Muscle layer of duodenum (tissue), 2 donors: Measurements from ENCODE around the gene RGL3.
"Not testable (repeated sequence)": the region's sequence is repeated elsewhere in the genome, so short reads cannot be mapped to it uniquely, and the experiment has no call there.

Source experiments
- H3K27ac ChIP-seq: one replicate; pipeline ENCODE4 v1.7.0; 2013; ENCODE audit warnings: mild to moderate bottlenecking, low read length
- H3K27me3 ChIP-seq: one replicate; pipeline ENCODE4 v1.7.0; 2013; ENCODE audit warnings: low read depth, mild to moderate bottlenecking, control low read depth, low read length
- H3K36me3 ChIP-seq, 2 donors: one replicate each; pipeline ENCODE4 v1.7.0; 2013; ENCODE audit warnings: low read length in 2 of 2, control low read depth in 1 of 2, mild to moderate bottlenecking in 1 of 2; ENCODE audit not compliant: insufficient read depth in 2 of 2, control insufficient read depth in 1 of 2
- H3K4me1 ChIP-seq, 2 donors: one replicate each; pipeline ENCODE4 v1.7.0; 2013; ENCODE audit warnings: low read length in 2 of 2, mild to moderate bottlenecking in 2 of 2, control low read depth in 1 of 2, moderate library complexity in 1 of 2; ENCODE audit not compliant: insufficient read depth in 2 of 2, control insufficient read depth in 1 of 2
- H3K4me3 ChIP-seq, 2 donors: one replicate each; pipeline ENCODE4 v1.7.0; 2013; ENCODE audit warnings: low read length in 2 of 2, low read depth in 1 of 2, mild to moderate bottlenecking in 1 of 2
- H3K9me3 ChIP-seq, 2 donors: one replicate each; pipeline ENCODE4 v1.7.0; 2013; ENCODE audit warnings: low read length in 2 of 2, control low read depth in 1 of 2, mild to moderate bottlenecking in 1 of 2; ENCODE audit not compliant: control insufficient read depth in 1 of 2
- donor health status: healthy.

RGL3 gene, protein sequence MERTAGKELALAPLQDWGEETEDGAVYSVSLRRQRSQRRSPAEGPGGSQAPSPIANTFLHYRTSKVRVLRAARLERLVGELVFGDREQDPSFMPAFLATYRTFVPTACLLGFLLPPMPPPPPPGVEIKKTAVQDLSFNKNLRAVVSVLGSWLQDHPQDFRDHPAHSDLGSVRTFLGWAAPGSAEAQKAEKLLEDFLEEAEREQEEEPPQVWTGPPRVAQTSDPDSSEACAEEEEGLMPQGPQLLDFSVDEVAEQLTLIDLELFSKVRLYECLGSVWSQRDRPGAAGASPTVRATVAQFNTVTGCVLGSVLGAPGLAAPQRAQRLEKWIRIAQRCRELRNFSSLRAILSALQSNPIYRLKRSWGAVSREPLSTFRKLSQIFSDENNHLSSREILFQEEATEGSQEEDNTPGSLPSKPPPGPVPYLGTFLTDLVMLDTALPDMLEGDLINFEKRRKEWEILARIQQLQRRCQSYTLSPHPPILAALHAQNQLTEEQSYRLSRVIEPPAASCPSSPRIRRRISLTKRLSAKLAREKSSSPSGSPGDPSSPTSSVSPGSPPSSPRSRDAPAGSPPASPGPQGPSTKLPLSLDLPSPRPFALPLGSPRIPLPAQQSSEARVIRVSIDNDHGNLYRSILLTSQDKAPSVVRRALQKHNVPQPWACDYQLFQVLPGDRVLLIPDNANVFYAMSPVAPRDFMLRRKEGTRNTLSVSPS

DNA sequence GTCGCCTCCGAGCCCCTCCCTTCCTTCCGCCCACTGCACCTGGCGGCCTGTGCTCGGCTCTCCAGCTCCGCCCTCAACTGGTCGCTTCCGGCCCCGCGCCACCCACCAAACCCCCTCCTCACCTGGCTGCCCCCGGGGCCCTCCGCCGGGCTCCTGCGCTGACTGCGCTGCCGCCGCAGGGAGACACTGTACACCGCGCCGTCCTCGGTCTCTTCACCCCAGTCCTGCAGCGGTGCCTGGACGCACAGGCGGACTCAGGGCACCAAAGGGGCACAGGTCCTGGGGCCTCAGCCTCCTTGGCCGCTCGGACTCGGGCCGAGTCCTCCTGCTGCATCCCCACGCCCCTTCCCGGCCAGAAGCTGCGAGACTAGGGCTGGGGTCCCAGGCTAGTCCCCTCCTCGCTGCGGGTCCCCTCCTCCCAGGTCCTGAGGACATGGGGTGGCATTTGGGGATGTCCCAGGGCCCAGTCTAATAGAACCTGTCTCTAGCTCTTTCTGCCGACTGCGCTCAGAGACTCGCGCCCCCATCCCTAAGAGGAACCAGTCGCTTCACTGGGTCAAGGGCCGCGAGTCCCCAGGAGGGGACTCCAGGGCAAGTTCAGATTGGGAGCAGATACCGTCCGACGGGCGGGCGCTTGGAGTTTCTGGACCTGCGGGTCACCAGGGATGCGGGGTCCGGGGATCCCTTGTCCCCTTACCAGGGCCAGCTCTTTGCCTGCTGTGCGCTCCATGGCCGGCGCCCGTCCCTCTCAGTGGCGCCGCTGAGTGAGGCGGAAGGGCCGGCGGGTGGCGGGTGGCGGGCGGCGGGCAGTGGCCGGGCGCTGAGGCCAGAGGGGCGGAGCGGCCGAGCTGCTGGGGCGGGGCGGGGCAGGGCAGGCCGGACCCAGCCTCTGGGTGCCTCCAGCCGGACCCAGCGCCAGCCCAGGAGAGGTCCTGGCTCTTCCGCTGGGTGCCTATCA is at the start of gene RGL3:
Gene RGL3 (minus strand): TSS at position 766 of the 958 bp plus-strand sequence. CDS start 36 bp downstream, at position 730.
- peak within 1 kb of the TSS; percentile 33 to 51 for H3K4me3 ChIP-seq
- H3K4me1 ChIP-seq, result peaks cover 0 to 38% of the 10 kb centered on the region in 2 donors
- no peak within 1 kb of the TSS for H3K27ac ChIP-seq
- H3K27me3 ChIP-seq, result peaks cover 38% of the 10 kb centered on the region
- H3K9me3 ChIP-seq, result no peaks in the 10 kb centered on the region
- no peaks in the 10 kb centered on the region for H3K36me3 ChIP-seq

DNA sequence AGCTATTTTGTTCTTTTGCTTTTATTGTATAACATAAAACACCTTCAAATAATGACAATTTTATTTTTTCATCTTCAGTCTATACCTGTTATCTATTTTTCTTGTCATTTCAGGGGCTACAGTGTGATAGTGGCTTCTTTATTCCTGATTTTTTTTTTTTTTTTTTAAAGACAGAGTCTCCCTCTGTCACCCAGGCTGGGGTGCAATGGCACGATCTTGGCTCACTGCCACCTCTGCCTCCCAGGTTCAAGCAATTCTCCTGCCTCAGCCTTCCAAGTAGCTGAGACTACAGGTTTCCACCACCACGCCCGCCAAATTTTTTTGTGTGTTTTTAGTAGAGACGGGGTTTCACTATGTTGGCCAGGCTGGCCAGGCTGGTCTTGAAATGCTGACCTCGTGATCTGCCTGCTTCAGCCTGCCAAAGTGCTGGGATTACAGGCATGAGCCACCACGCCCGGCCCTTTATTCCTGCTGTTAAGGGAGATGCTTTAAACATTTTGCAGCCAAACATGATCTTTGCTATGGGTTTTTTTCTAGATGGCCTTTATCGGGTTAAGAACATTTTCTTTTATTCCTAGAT is 49.2 kb upstream of the RGL3 start:
- not testable (repeated sequence) for H3K36me3 ChIP-seq, H3K4me1 ChIP-seq

GRCh38 chr19:11465600-11465999 is 46.5 kb upstream of the RGL3 start:
- H3K27ac ChIP-seq, result no peak overlapping the region
- H3K9me3 ChIP-seq, result no peaks in the 10 kb centered on the region
- H3K27me3 ChIP-seq, result no peaks in the 10 kb centered on the region
- no peaks in the 10 kb centered on the region for H3K4me1 ChIP-seq
- no peak overlapping the region for H3K4me3 ChIP-seq
- no peaks in the 10 kb centered on the region for H3K36me3 ChIP-seq

More for the DNA sequence above, 49.2 kb upstream of the RGL3 start:
- H3K27ac ChIP-seq, H3K27me3 ChIP-seq, H3K4me3 ChIP-seq, H3K9me3 ChIP-seq: not testable (repeated sequence)

DNA sequence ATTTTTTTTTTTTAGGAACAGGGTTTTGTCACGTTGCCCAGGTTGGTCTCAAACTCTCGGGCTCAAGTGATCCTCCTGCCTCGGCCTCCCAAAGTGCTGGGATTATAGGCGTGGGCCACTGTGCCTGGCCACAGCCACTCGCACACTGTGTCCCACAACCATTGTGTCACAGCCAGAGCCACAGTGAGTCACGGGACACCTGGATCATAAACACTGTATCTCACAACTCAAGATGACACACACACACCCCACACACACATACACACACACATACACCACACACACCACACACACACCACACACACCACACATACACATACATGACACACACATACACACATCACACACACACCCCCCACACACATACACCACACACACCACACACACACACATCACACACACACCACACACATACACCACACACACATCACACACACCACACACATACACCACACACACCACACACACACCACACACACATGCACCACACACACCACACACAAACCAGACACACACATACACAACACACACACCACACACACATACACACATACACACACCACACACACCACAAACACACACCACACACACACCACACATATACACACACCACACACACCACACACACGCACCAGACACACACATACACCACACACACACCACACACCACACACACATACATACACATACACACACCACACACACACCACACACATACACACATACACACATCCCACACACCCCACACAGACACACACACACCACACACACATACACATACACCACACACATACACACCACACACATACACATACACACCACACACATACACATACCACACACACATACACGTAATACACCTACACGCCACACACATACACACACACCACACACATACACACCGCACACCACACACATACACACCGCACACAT is 45.5 kb upstream of the RGL3 start:
- H3K27ac ChIP-seq, result no peak overlapping the region

GRCh38 chr19:11463391-11463790 is 44.3 kb upstream of the RGL3 start:
- Histone ChIP-seq H3K27ac (no peak overlapping the region), H3K4me1 (no peaks in the 10 kb centered on the region), H3K27me3 (no peaks in the 10 kb centered on the region), H3K9me3 (no peaks in the 10 kb centered on the region), H3K4me3 (no peak overlapping the region), H3K36me3 (no peaks in the 10 kb centered on the region)

More for the DNA sequence above, 45.5 kb upstream of the RGL3 start:
- Histone ChIP-seq H3K4me1 (no peaks in the 10 kb centered on the region), H3K27me3 (no peaks in the 10 kb centered on the region), H3K4me3 (no peak overlapping the region), H3K36me3 (no peaks in the 10 kb centered on the region), H3K9me3 (no peaks in the 10 kb centered on the region)

GRCh38 chr19:11461453-11461852 is 42.3 kb upstream of the RGL3 start:
- Histone ChIP-seq H3K36me3 (no peaks in the 10 kb centered on the region), H3K27ac (no peak overlapping the region), H3K9me3 (no peaks in the 10 kb centered on the region), H3K4me3 (no peak overlapping the region), H3K27me3 (no peaks in the 10 kb centered on the region), H3K4me1 (no peaks in the 10 kb centered on the region)

DNA sequence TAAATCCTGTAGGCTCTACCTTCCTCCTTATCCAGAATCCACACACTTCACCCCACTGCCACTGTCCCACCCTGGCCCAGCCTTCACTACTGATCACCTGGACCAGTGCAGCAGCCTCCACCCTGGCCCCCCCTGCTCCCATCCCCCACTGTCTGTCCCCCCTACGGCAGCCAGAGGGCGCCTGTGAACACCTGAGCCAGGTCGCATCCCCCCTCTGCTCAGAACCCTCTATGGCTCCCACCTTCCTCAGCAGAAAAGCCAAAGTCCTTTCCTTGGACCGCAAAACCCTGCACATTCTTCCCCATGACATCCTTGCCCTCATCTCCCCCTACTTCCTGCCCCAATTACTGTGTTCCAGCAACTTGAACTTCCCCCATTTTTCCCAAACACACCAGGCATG is 41.1 kb upstream of the RGL3 start:
- Histone ChIP-seq H3K36me3 (no peaks in the 10 kb centered on the region), H3K4me1 (no peaks in the 10 kb centered on the region), H3K27me3 (no peaks in the 10 kb centered on the region), H3K27ac (no peak overlapping the region), H3K4me3 (no peak overlapping the region), H3K9me3 (no peaks in the 10 kb centered on the region)

DNA sequence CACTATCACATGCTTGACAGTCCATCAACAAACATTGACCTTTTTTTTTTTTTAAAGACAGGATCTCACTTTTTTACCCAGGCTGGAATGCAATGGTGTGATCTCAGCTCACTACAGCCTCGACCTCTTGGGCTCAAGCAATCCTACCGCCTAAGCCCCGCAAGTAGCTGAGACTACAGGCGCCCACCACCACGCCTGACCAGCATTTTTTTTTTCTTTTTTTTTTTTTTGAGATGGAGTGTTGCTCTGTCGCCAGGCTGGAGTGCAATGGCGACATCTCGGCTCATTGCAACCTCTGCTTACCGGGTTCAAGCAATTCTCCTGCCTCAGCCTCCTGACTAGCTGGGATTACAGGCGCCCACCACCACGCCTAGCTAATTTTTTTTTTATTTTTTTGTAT is 39.8 kb upstream of the RGL3 start:
- not testable (repeated sequence) for H3K4me1 ChIP-seq, H3K27me3 ChIP-seq, H3K9me3 ChIP-seq, H3K27ac ChIP-seq, H3K36me3 ChIP-seq, H3K4me3 ChIP-seq

GRCh38 chr19:11458236-11458900 is 39.3 kb upstream of the RGL3 start:
- Histone ChIP-seq H3K9me3 (no peaks in the 10 kb centered on the region), H3K36me3 (no peaks in the 10 kb centered on the region), H3K4me3 (no peak overlapping the region), H3K4me1 (no peaks in the 10 kb centered on the region), H3K27ac (no peak overlapping the region), H3K27me3 (no peaks in the 10 kb centered on the region)

GRCh38 chr19:11457831-11458230 is 38.7 kb upstream of the RGL3 start:
- Histone ChIP-seq H3K4me3 (no peak overlapping the region), H3K27me3 (no peaks in the 10 kb centered on the region), H3K36me3 (no peaks in the 10 kb centered on the region), H3K4me1 (no peaks in the 10 kb centered on the region), H3K27ac (no peak overlapping the region), H3K9me3 (no peaks in the 10 kb centered on the region)
